SK-N-SH (cell line): ENCODE results near the gene TAS1R1.

ENCODE experiments used
- CHD2 ChIP-seq: fragments of 150-350 bp; IDR thresholded peaks from 2 replicates; pipeline ENCODE4 v1.6.1; 2018; ENCODE audit warnings: low read length; ENCODE audit not compliant: partially characterized antibody
- CTCF ChIP-seq: fragments of 200-600 bp; sonication (generic); IDR thresholded peaks from 2 replicates; pipeline ENCODE4 v1.6.1; 2017; ENCODE audit warnings: antibody characterized with exemption, mild to moderate bottlenecking, moderate library complexity
- EP300 ChIP-seq, 2 experiments: IDR thresholded peaks; 2 replicates each; pipeline versions ENCODE4 v1.4.0 to v1.6.1; 2012; ENCODE audit warnings: borderline replicate concordance in 1 of 2, low read depth in 1 of 2, low read length in 1 of 2
- EZH2phosphoT487 ChIP-seq: fragments of 200-600 bp; sonication (generic); IDR thresholded peaks from 2 replicates; pipeline ENCODE4 v1.6.1; 2017; ENCODE audit warnings: low read depth, mixed run types, mild to moderate bottlenecking, antibody characterized with exemption, moderate library complexity, borderline replicate concordance
- GATA2 ChIP-seq: sonication (generic); formaldehyde crosslinking; IDR thresholded peaks from 2 replicates; pipeline ENCODE4 v1.5.0; 2020; ENCODE audit warnings: mild to moderate bottlenecking, missing genetic modification reagents
- SMC3 ChIP-seq: IDR thresholded peaks from 2 replicates; pipeline ENCODE4 v1.6.1; 2012; ENCODE audit warnings: low read depth, low read length, improper control_type of control experiment
- TCF12 ChIP-seq: IDR thresholded peaks from 2 replicates; pipeline ENCODE4 v1.4.0; 2012
- USF2 ChIP-seq: fragments of 150-350 bp; IDR thresholded peaks from 2 replicates; pipeline ENCODE4 v1.6.1; 2017; ENCODE audit warnings: antibody characterized with exemption, low read length, low read depth, borderline replicate concordance
- YY1 ChIP-seq: IDR thresholded peaks from 2 replicates; pipeline ENCODE4 v1.4.0; 2012; ENCODE audit warnings: low read depth, mild to moderate bottlenecking
- TF ChIP-seq, protein P1 (sequence below): IDR thresholded peaks from 2 replicates; pipeline ENCODE4 v1.6.1; 2012; ENCODE audit warnings: mild to moderate bottlenecking, low read depth, low read length, moderate library complexity

DNA sequence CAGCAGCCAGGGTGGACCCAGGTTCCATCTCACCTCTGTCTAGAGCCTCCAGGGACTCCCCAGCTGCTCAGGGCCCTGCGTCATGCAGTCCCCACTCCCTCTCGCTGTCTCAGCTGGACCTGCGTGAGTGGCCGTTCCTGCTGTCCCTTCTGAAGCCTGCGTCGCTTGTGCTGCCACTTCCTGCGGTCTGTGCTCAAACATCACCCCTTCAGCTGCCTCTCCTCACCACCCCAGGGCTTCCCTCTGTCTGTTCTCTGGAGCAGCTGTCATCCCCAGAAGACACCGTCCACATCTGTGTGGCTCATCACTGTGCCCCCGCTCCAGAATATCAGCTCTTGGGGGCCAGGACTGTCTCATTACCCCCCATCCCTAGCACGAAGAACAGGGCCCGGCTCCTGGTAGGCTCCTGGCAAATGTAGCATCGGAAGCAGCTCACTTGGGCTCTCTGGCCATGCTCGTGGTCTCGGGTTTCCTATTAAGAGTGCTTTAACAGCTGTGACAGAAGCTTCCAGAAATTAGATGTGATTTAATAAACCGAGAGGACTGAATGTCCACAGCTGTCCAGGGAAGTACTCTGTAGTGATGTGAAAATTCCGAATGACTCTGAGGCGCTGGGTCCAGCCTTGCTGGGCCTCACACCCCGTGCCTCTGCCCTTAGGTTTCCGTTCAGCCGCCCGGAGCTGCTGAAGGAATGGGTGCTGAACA is 72.9 kb downstream of the TAS1R1 start:
- TF ChIP-seq EP300 (IDR thresholded peaks at IDR 0.05; ENCODE audit: borderline replicate concordance in 1 of 2, low read depth in 1 of 2, low read length in 1 of 2) = no peak
- TF ChIP-seq EZH2phosphoT487 = no peak
- TF ChIP-seq CTCF = no peak
- TF ChIP-seq CHD2 = no peak
- TF ChIP-seq, protein P1, sequence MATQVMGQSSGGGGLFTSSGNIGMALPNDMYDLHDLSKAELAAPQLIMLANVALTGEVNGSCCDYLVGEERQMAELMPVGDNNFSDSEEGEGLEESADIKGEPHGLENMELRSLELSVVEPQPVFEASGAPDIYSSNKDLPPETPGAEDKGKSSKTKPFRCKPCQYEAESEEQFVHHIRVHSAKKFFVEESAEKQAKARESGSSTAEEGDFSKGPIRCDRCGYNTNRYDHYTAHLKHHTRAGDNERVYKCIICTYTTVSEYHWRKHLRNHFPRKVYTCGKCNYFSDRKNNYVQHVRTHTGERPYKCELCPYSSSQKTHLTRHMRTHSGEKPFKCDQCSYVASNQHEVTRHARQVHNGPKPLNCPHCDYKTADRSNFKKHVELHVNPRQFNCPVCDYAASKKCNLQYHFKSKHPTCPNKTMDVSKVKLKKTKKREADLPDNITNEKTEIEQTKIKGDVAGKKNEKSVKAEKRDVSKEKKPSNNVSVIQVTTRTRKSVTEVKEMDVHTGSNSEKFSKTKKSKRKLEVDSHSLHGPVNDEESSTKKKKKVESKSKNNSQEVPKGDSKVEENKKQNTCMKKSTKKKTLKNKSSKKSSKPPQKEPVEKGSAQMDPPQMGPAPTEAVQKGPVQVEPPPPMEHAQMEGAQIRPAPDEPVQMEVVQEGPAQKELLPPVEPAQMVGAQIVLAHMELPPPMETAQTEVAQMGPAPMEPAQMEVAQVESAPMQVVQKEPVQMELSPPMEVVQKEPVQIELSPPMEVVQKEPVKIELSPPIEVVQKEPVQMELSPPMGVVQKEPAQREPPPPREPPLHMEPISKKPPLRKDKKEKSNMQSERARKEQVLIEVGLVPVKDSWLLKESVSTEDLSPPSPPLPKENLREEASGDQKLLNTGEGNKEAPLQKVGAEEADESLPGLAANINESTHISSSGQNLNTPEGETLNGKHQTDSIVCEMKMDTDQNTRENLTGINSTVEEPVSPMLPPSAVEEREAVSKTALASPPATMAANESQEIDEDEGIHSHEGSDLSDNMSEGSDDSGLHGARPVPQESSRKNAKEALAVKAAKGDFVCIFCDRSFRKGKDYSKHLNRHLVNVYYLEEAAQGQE = no peak
- no peak for TF ChIP-seq TCF12
- TF ChIP-seq GATA2 (CRISPR knock-in tag) = no peak
- no peak for TF ChIP-seq USF2
- TF ChIP-seq YY1 = no peak
- no peak for TF ChIP-seq SMC3
